ENCODE measurements around the gene SH3RF1. TPM values are rescaled to one million over a fixed set of nuclear protein-coding genes. Genes with fewer than 3 reads are reported as not detected.

The SH3RF1 gene
- total RNA-seq, 2 experiments from 2014 or later = 0.22 to 0.55 TPM

- intact Hi-C loops (cut with micrococcal nuclease) = no loop called here
- H3K4me3 Mint-ChIP-seq = no peak overlapping the region
- no peaks in the 10 kb centered on the region for H3K4me1 Mint-ChIP-seq (ENCODE audit: low read depth)
- H3K27me3 Mint-ChIP-seq (ENCODE audit: low read depth) = peaks cover 7% of the 10 kb centered on the region
- DNase-seq = no peak
- no peaks in the 10 kb centered on the region for H3K36me3 Mint-ChIP-seq (ENCODE audit: low read depth)
- CTCF ChIA-PET = no interaction called here
- H3K27ac Mint-ChIP-seq = no peak overlapping the region
- H3K9me3 Mint-ChIP-seq = no peaks in the 10 kb centered on the region
Observed at GRCh38 chr4:169103966-169104412, 166.8 kb downstream of the SH3RF1 start.

GRCh38 chr4:169102026-169102425 lies 168.7 kb downstream of the SH3RF1 start:
- H3K27me3 Mint-ChIP-seq (ENCODE audit: low read depth) = peaks cover 7% of the 10 kb centered on the region
- H3K4me1 Mint-ChIP-seq (ENCODE audit: low read depth) = no peaks in the 10 kb centered on the region
- H3K36me3 Mint-ChIP-seq (ENCODE audit: low read depth) = no peaks in the 10 kb centered on the region
- intact Hi-C loops (cut with micrococcal nuclease) = no loop called here
- no peaks in the 10 kb centered on the region for H3K9me3 Mint-ChIP-seq
- H3K27ac Mint-ChIP-seq = no peak overlapping the region
- no peak for DNase-seq
- CTCF ChIA-PET = no interaction called here
- no peak overlapping the region for H3K4me3 Mint-ChIP-seq

- Mint-ChIP-seq H3K4me3 (no peak overlapping the region), H3K4me1 (ENCODE audit: low read depth) (no peaks in the 10 kb centered on the region)
Observed at GRCh38 chr4:169100670-169101101, 170.1 kb downstream of the SH3RF1 start.

GRCh38 chr4:169099771-169100180 lies 171.0 kb downstream of the SH3RF1 start:
- Mint-ChIP-seq H3K4me3 (no peak overlapping the region), H3K27me3 (ENCODE audit: low read depth) (peaks cover 9% of the 10 kb centered on the region), H3K27ac (no peak overlapping the region), H3K9me3 (no peaks in the 10 kb centered on the region), H3K4me1 (ENCODE audit: low read depth) (no peaks in the 10 kb centered on the region), H3K36me3 (ENCODE audit: low read depth) (no peaks in the 10 kb centered on the region)
- DNase-seq = no peak
- intact Hi-C loops (cut with micrococcal nuclease) = no loop called here
- CTCF ChIA-PET = no interaction called here

More at GRCh38 chr4:169100670-169101101, 170.1 kb downstream of the SH3RF1 start:
- H3K27me3 Mint-ChIP-seq (ENCODE audit: low read depth) = peaks cover 11% of the 10 kb centered on the region
- H3K36me3 Mint-ChIP-seq (ENCODE audit: low read depth) = no peaks in the 10 kb centered on the region
- no peak for DNase-seq
- intact Hi-C loops (cut with micrococcal nuclease) = no loop called here
- H3K27ac Mint-ChIP-seq = no peak overlapping the region
- CTCF ChIA-PET = no interaction called here
- no peaks in the 10 kb centered on the region for H3K9me3 Mint-ChIP-seq

GRCh38 chr4:169098969-169099690 lies 171.6 kb downstream of the SH3RF1 start:
- Mint-ChIP-seq H3K4me1 (ENCODE audit: low read depth) (no peaks in the 10 kb centered on the region), H3K36me3 (ENCODE audit: low read depth) (no peaks in the 10 kb centered on the region), H3K27me3 (ENCODE audit: low read depth) (peaks cover 7% of the 10 kb centered on the region), H3K9me3 (no peaks in the 10 kb centered on the region), H3K4me3 (no peak overlapping the region), H3K27ac (no peak overlapping the region)
- CTCF ChIA-PET = interaction anchor here (0.5 kb wide), 1 partner anchor 595 kb away, joined by 3 read pairs; no protein-coding TSS in a partner anchor
- no peak for DNase-seq
- intact Hi-C loops (cut with micrococcal nuclease) = no loop called here

GRCh38 chr4:169098532-169098931 lies 172.2 kb downstream of the SH3RF1 start:
- intact Hi-C loops (cut with micrococcal nuclease) = no loop called here
- Mint-ChIP-seq H3K4me3 (no peak overlapping the region), H3K9me3 (no peaks in the 10 kb centered on the region), H3K36me3 (ENCODE audit: low read depth) (no peaks in the 10 kb centered on the region), H3K27ac (no peak overlapping the region), H3K4me1 (ENCODE audit: low read depth) (no peaks in the 10 kb centered on the region), H3K27me3 (ENCODE audit: low read depth) (peaks cover 4% of the 10 kb centered on the region)
- no peak for DNase-seq
- CTCF ChIA-PET = interaction anchor here (0.5 kb wide), 1 partner anchor 596 kb away, joined by 3 read pairs; no protein-coding TSS in a partner anchor

GRCh38 chr4:169098054-169098497 lies 172.7 kb downstream of the SH3RF1 start:
- no peak for DNase-seq
- Mint-ChIP-seq H3K4me1 (ENCODE audit: low read depth) (no peaks in the 10 kb centered on the region), H3K27ac (no peak overlapping the region), H3K27me3 (ENCODE audit: low read depth) (peaks cover 4% of the 10 kb centered on the region), H3K9me3 (no peaks in the 10 kb centered on the region), H3K4me3 (no peak overlapping the region), H3K36me3 (ENCODE audit: low read depth) (no peaks in the 10 kb centered on the region)
- intact Hi-C loops (cut with micrococcal nuclease) = no loop called here
- CTCF ChIA-PET = no interaction called here

- Mint-ChIP-seq H3K36me3 (ENCODE audit: low read depth) (no peaks in the 10 kb centered on the region), H3K27me3 (ENCODE audit: low read depth) (peaks cover 4% of the 10 kb centered on the region), H3K4me1 (ENCODE audit: low read depth) (no peaks in the 10 kb centered on the region), H3K4me3 (no peak overlapping the region), H3K27ac (no peak overlapping the region), H3K9me3 (no peaks in the 10 kb centered on the region)
- intact Hi-C loops (cut with micrococcal nuclease) = no loop called here
- CTCF ChIA-PET = no interaction called here
- DNase-seq = no peak
Observed at GRCh38 chr4:169096221-169096620, 174.5 kb downstream of the SH3RF1 start.

GRCh38 chr4:169094656-169095231 lies 176.0 kb downstream of the SH3RF1 start:
- Mint-ChIP-seq H3K27ac (no peak overlapping the region), H3K27me3 (ENCODE audit: low read depth) (peaks cover 4% of the 10 kb centered on the region), H3K9me3 (peaks cover 5% of the 10 kb centered on the region), H3K4me3 (no peak overlapping the region), H3K4me1 (ENCODE audit: low read depth) (no peaks in the 10 kb centered on the region), H3K36me3 (ENCODE audit: low read depth) (no peaks in the 10 kb centered on the region)
- DNase-seq = no peak
- CTCF ChIA-PET = interaction anchor here (0.6 kb wide), 1 partner anchor 92 kb away, joined by 4 read pairs; no protein-coding TSS in a partner anchor
- intact Hi-C loops (cut with micrococcal nuclease) = no loop called here

GRCh38 chr4:169092889-169093522 lies 177.8 kb downstream of the SH3RF1 start:
- CTCF ChIA-PET = no interaction called here
- peaks cover 5% of the 10 kb centered on the region for H3K9me3 Mint-ChIP-seq

GRCh38 chr4:169090484-169091215 lies 180.1 kb downstream of the SH3RF1 start:
- Mint-ChIP-seq H3K27me3 (ENCODE audit: low read depth) (no peaks in the 10 kb centered on the region), H3K36me3 (ENCODE audit: low read depth) (no peaks in the 10 kb centered on the region), H3K4me1 (ENCODE audit: low read depth) (no peaks in the 10 kb centered on the region), H3K9me3 (peaks cover 5% of the 10 kb centered on the region), H3K4me3 (no peak overlapping the region), H3K27ac (no peak overlapping the region)
- CTCF ChIA-PET = no interaction called here
- intact Hi-C loops (cut with micrococcal nuclease) = no loop called here
- DNase-seq = no peak

More at GRCh38 chr4:169092889-169093522, 177.8 kb downstream of the SH3RF1 start:
- no peak overlapping the region for H3K4me3 Mint-ChIP-seq
- intact Hi-C loops (cut with micrococcal nuclease) = no loop called here
- no peak overlapping the region for H3K27ac Mint-ChIP-seq
- no peak for DNase-seq
- no peaks in the 10 kb centered on the region for H3K36me3 Mint-ChIP-seq (ENCODE audit: low read depth)
- peaks cover 4% of the 10 kb centered on the region for H3K27me3 Mint-ChIP-seq (ENCODE audit: low read depth)
- no peaks in the 10 kb centered on the region for H3K4me1 Mint-ChIP-seq (ENCODE audit: low read depth)

- H3K4me1 Mint-ChIP-seq (ENCODE audit: low read depth) = no peaks in the 10 kb centered on the region
- H3K36me3 Mint-ChIP-seq (ENCODE audit: low read depth) = no peaks in the 10 kb centered on the region
- H3K27ac Mint-ChIP-seq = no peak overlapping the region
- no peak overlapping the region for H3K4me3 Mint-ChIP-seq
- DNase-seq = no peak
- intact Hi-C loops (cut with micrococcal nuclease) = no loop called here
- no peaks in the 10 kb centered on the region for H3K27me3 Mint-ChIP-seq (ENCODE audit: low read depth)
- CTCF ChIA-PET = no interaction called here
- peaks cover 5% of the 10 kb centered on the region for H3K9me3 Mint-ChIP-seq
Observed at GRCh38 chr4:169089004-169089403, 181.8 kb downstream of the SH3RF1 start.
